ENCODE results near the gene BCL3.

The BCL3 gene

GRCh38 chr19:44755219-44755618 lies 6.7 kb downstream of the BCL3 start:
- TF ChIP-seq, protein P1, sequence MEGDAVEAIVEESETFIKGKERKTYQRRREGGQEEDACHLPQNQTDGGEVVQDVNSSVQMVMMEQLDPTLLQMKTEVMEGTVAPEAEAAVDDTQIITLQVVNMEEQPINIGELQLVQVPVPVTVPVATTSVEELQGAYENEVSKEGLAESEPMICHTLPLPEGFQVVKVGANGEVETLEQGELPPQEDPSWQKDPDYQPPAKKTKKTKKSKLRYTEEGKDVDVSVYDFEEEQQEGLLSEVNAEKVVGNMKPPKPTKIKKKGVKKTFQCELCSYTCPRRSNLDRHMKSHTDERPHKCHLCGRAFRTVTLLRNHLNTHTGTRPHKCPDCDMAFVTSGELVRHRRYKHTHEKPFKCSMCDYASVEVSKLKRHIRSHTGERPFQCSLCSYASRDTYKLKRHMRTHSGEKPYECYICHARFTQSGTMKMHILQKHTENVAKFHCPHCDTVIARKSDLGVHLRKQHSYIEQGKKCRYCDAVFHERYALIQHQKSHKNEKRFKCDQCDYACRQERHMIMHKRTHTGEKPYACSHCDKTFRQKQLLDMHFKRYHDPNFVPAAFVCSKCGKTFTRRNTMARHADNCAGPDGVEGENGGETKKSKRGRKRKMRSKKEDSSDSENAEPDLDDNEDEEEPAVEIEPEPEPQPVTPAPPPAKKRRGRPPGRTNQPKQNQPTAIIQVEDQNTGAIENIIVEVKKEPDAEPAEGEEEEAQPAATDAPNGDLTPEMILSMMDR (IDR thresholded peaks at IDR 0.05; ENCODE audit: low read depth, low read length): no peak
- no peak overlapping the region for H3K4me3 ChIP-seq (ENCODE audit: low read depth, low read length)

GRCh38 chr19:44756089-44756562 lies 7.6 kb downstream of the BCL3 start:
- H3K4me3 ChIP-seq (ENCODE audit: low read depth, low read length): no peak overlapping the region
- TF ChIP-seq, protein P1 (IDR thresholded peaks at IDR 0.05; ENCODE audit: low read depth, low read length): no peak

GRCh38 chr19:44757057-44757734 lies 8.7 kb downstream of the BCL3 start:
- TF ChIP-seq, protein P1 (IDR thresholded peaks at IDR 0.05; ENCODE audit: low read depth, low read length): no peak
- peak overlapping the region; percentile 52 for H3K4me3 ChIP-seq (ENCODE audit: low read depth, low read length)

GRCh38 chr19:44757735-44758505 lies 9.4 kb downstream of the BCL3 start:
- TF ChIP-seq, protein P1 (IDR thresholded peaks at IDR 0.05; ENCODE audit: low read depth, low read length): no peak
- peak overlapping the region; percentile 52 for H3K4me3 ChIP-seq (ENCODE audit: low read depth, low read length)

DNA sequence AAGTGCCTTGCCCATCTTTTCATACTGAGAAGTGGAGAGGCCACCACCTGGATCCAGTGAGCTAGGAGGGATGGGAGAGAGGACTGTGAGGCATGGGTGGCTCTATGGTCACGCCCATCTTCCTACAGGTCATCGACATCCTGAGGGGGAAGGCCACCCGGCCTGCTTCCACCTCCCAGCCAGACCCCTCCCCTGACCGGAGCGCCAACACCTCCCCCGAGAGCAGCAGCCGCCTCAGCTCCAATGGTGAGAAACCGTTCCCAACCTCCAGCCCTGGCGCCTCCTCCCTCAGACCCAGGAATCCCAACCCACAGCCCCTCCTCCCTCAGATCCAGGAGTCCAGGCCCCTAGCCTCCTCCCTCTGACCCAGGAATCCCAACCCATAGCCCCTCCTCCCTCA lies 10.1 kb downstream of the BCL3 start:
- TF ChIP-seq, protein P1 (IDR thresholded peaks at IDR 0.05; ENCODE audit: low read depth, low read length): no peak
- peak overlapping the region; percentile 52 for H3K4me3 ChIP-seq (ENCODE audit: low read depth, low read length)

GRCh38 chr19:44759083-44759804 lies 10.7 kb downstream of the BCL3 start:
- no peak overlapping the region for H3K4me3 ChIP-seq (ENCODE audit: low read depth, low read length)

More at GRCh38 chr19:44759083-44759804, 10.7 kb downstream of the BCL3 start:
- TF ChIP-seq, protein P1 (IDR thresholded peaks at IDR 0.05; ENCODE audit: low read depth, low read length): no peak

Data from WI38 (cell line).